C4-2B (cell line): Measurements from ENCODE around the gene PRKCZ.

Experiments
- CTCF ChIP-seq: fragments of 450-650 bp; conservative IDR thresholded peaks from 2 replicates; pipeline ENCODE4 v1.5.1; 2017; ENCODE audit warnings: mild to moderate bottlenecking
- ZFX ChIP-seq: fragments of 450-650 bp; IDR thresholded peaks from 2 replicates; pipeline ENCODE4 v1.6.1; 2017

GRCh38 chr1:2021550-2021949, 28.7 kb upstream of the PRKCZ start:
- TF ChIP-seq CTCF (no peak), ZFX (no peak)
